ENCODE results near the gene ZBTB47.

The ZBTB47 gene

DNA sequence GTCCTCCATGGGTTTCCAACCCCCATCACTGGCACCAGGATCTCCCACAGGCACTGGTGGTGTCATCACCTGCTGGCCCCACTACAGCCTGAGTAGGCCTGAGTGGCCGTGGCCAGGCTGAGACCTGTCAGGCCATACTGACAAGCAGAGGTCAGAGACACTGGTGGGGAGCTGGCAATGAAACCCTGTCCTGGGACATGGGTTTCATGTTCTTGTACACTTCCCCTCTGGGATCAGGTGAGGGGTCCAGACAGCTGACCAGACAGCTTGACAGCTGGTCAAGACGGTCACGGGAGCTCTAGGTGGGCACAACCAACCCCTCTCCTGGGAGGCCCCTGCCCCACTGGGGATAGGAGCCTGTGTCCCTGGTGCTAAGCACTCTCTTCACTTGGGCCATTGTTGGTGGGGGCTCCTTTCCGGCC, 13.1 kb downstream of the ZBTB47 start:
- no peak for FAIRE-seq

DNA sequence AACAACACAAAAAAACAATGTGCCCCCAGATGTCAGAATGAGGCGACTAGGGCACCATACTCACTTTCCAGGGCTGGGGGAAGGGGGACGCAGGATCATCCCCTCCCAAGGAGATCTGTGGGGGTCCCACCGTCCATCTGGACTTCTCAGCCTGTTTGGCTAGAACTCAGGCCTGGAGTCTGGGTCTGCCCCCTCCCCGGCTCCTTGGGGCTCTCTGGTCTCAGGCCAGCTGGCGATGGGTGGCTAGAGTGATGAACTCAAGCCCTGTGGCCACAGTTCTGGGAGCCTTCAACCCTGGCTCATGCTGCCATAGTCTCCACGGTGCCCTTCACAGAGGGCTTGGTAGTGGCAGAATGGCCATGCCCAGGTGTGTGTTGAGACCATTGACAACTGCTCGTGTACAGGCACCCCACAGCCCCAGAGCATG, 13.6 kb downstream of the ZBTB47 start:
- no peak for FAIRE-seq

DNA sequence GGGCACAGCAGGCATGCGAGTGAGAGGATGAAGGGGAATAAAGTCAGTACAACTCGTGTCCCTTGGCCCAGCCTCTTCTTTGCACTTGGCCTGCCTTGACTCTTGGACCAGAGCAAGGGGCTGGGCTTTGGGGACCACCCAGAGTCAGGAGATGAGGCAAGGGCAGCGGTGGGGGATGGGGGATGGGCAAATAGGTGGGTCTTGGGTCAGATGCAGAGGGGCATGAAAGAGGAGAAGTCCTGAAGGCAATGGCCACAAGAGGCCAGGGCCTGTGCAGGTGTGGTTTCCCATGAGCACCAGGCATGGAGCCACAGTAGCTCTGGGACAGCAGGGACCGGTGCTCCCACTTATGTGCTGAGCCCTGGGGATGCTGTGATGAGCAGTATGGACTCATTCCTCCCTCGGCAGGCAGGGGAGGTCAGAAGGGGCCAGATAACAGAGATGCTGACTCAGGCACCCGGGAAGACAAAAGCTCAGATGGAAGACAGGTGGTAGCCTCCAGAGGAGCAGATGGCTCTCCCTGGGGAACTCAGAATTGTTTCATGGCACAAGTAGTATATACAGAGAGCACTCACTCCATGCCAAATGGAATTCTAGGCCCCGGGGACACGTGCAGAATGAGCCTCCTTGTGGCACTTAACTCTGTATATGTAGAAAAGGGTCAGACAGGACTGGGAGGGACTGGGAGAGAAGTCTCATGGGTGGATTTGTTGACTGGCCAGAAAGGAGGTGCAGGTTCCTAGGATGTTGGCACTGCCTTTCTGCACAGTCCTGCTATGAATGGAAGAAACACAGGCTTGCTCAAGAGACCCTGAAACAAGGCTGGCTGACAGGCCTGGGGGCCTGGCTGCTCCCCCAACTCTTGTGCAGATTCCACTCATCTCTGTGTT, 14.3 kb downstream of the ZBTB47 start:
- FAIRE-seq, result no peak

DNA sequence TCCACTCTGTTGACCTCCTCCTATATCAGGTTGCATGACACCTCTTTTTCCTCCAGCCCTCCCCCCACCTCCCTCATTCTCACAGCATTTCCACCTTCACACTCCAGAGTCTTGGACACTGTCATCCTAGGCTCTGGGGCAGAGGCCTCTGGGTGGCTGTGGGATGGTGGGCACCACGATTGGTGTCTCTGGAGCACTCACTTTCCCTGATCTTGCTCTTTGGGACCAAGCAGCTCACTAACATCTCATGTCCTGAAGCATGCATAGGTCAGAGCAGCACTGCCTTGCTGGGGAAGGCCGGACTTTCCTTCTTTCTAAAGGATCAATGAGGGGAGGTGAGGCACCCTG, 14.9 kb downstream of the ZBTB47 start:
- no peak for FAIRE-seq

DNA sequence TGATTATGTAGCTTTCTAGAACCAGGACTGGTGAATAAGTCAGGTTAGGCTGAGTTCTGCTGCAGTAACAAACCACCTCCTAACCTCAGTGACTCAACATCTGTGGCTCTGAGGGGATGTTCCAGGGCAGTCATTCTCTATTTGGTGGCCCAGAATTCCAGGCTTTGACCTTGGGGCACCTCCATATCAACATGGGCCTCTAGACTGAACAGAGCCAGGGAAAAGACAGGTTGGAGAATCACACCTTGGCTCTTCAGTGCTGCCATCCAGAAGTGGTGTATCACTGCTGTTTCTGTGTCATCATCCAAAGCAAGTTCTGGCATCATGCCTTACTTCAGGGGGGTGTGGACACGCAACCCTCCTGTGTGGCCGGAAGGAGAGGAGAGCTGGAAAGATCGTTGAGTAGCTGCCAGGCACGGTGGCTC, 15.3 kb downstream of the ZBTB47 start:
- FAIRE-seq, result no peak

DNA sequence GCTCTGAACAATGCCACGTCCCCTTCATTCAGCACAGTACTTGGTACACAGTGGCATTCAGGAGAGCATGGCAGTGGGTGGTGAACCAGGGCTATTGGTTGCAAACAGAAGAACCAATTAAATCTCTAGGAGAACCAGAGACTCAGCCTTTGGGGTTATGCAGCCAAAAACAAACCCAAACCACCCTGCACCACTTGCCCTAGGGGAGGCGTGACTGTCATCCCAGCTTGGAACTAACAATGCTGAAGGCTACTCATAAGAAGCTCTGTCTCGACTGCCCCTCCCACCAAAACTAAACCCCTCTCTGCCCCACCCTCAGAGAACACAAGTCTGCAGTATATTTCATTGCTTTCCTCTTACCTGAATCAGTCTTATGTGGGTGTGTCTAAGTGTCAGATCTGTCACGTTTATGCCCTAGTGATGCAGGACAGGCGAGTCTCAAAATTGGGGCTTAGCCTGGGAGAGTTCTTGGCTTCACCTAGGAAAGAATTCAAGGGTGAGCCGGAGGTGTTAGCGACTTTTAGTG, 16.6 kb downstream of the ZBTB47 start:
- no peak for FAIRE-seq

DNA sequence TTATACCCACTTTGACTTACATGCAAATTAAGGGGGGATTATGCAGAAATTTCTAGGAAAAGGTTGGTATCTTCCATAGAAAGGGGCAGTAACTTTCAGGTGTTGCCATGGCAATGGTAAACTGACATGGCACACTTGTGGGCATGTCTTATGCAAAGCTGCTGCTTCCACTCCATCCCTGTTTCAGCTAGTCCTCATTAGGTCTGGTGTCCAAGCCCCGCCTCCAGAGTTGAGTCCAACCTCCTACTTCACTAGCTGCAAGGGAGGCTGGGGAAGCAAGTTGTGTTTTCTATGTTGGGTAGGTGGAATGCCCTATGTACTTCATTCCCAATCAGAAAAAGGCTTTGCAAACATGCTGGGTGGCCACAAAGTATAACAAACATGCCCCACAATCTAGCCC, 17.2 kb downstream of the ZBTB47 start:
- no peak for FAIRE-seq

DNA sequence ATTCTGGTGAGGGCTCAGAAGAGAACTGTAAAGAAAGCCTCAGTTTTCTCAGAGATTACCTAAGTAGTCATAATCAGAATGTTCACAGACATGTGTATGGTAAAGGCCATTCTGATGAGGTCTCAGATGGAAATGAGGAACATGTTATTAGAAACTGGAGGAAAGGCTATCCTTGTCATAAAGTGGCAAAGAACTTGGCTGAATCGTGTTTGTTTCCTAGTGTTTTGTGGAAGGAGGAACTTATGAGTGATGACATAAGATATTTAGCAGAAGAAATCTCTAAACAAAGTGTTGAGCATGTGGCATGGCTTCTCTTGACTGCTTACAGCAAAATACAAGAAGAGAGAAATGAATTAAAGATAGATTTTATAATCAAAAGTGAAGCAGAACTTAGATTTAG, 19.0 kb downstream of the ZBTB47 start:
- no peak for FAIRE-seq

DNA sequence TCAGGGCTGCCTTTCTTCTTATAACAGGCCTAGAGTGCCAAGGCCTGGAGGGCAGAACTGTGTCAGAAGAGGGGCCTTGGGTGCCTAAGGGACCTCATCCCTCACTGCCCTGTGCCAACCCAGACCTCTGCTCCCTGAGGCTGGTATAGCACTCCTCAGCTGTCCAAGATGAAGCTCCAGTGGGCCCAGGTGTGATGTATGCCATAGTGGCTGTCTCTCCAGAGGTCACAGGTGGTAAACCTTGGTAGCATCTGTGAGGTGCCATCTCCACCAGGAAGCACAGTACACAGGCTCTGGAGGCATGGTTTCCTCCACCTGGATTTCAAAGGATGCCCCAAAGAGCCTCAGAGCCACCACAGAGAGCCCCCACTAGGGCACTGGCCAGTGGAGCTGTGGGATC, 19.6 kb downstream of the ZBTB47 start:
- FAIRE-seq, result no peak

DNA sequence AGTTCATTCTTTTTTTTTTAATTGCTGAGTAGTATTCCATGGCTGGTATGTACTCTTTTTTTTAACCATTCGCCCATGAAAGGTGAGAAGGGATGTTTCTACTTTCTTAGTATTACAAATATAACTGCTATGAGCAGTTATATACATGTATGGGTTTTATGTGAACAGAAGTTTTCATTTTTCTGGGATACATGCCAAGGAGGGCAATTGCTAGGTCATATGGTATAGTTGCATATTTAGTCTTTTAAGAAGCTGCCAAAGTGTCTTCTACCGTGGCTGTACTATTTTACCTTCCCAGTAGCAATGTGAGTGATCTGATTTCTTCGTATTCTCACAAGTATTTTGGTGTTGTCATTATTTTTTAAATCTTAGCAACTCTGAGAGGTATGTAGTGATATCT, 20.6 kb downstream of the ZBTB47 start:
- FAIRE-seq, result no peak

DNA sequence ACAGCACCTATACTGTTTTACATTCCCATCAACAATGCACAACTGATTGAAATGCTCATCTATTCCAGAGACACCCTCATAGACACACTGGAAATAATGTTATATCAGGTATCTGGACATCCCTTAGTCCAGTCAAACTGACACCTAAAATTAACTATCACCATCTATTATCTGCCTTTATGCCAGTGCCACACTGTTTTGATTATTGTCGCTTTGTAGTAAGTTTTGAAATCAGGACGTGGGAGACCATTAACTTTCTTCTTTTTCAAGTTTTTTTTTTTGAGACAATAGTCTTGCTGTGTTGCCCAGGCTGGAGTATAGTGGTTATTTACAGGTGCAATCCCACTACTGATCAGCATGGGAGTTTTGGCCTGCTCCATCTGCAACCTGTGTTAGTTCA, 22.4 kb downstream of the ZBTB47 start:
- no peak for FAIRE-seq

DNA sequence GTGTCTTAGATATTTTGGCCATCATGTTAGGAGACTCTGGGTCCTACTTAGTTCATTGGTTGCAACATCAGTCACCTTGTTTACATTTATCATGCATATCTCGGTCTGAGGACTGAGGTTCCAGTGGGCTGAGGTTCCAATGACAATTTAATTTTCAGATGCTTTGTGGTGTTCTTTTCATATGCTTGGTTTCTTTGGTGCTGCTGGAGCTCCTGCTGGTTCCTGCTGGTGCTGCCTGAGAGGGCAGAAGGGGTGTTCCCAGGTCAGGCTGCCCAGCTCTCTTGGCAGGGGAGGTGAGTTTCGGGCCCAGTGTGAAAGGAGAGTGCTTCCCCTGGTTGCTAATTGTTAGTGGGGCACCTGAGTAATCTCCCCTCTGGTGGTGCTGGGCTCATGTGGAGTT, 24.9 kb downstream of the ZBTB47 start:
- FAIRE-seq, result no peak

DNA sequence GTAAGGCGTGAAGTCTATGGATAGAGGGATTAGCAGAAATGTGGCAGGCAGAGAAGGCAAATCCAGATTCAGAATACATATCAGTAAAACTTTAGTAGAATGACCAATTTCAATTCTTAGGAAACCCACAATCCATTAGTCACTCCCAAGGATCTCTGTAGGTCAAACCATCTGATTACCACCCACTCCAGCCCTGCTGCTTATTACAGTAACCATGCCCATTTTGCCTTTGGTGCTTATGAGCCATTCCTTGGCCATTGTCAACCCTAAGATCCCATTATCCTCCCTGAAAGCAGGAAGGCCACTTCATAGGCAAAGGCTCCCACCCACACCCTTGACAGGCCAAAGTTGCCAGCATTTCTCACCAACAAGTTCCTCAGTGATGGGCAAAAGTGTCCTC, 26.8 kb downstream of the ZBTB47 start:
- FAIRE-seq, result no peak

DNA sequence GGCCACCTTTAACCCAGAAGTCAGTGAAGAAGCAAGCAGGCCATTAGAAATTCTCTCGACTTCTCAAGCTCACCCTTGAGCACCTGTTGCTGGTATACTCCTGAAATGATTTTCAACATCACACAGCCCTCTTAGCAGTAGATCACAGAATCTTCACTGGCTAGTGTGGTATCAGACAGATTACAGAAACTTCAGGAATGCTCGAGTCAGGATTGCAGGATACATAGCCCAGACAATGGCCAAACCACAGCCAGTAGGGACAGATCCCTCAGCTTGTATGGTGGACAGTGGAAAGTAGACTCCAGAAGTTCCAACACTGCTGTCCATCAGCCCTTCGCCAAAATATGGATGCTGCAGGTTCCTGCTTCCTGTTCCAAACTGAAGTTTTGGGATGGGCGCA, 27.3 kb downstream of the ZBTB47 start:
- no peak for FAIRE-seq

DNA sequence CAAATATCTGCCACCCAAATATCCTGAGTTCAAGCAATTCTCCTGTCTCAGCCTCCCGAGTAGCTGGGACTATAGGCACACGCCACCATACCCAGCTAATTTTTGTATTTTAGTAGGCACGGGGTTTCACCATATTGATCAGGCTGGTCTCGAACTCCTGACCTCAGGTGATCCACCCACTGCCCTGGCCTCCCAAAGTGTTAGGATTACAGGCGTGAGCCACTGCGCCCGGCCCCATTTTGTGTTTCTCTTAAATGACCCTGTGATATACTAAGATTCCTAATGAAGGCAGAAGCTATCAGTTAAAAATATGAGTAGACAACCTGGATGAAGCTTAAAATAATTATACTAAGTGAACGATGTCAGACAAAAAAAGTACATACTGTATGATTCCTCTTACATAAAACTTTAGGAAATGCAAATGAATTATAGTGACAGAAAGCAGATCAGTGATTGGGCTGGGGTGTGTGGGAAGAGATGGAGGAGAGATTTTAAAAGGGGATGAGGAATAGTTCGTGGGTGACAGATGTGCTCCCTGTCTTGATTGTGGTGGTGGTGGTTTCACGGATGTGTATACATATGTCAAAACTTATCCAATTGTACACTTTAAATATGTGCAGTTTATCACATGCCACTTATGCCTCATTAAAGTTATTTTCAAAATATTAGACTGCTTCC, 28.0 kb downstream of the ZBTB47 start:
- FAIRE-seq, result no peak

DNA sequence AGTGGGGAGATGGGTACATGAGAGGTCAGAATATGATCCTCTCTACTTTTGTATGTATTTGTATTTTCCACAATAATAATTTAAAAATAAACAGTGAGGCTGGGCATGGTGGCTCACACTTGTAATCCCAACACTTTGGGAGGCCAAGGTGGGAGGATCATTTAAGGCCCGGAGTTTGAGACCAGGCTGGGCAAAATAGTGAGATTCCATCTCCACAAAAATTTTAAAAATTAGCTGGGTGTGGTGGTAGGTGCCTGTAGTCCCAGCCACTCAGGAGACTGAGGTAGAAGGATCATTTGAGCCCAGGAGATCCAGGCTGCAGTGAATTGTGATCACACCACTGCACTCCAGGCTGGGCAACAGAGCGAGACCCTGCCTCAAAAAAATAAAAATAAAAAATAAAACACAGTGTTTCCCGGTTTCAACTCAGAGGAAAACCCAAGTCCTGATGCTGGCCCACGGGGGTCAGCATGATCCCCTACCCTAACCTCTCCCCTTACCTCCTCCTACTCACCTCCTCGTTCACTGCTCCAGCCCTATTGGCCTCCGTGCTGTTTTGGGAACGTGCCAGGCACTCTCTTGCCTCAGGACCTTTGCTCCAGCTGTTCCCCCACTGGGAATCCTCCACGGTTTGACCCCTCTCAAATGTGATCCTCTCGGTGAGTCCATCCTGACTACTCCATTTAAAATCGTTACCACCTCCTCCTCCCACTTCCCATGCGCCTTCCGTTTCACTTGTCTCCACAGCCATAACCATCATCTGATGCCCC, 29.0 kb downstream of the ZBTB47 start:
- FAIRE-seq, result no peak

DNA sequence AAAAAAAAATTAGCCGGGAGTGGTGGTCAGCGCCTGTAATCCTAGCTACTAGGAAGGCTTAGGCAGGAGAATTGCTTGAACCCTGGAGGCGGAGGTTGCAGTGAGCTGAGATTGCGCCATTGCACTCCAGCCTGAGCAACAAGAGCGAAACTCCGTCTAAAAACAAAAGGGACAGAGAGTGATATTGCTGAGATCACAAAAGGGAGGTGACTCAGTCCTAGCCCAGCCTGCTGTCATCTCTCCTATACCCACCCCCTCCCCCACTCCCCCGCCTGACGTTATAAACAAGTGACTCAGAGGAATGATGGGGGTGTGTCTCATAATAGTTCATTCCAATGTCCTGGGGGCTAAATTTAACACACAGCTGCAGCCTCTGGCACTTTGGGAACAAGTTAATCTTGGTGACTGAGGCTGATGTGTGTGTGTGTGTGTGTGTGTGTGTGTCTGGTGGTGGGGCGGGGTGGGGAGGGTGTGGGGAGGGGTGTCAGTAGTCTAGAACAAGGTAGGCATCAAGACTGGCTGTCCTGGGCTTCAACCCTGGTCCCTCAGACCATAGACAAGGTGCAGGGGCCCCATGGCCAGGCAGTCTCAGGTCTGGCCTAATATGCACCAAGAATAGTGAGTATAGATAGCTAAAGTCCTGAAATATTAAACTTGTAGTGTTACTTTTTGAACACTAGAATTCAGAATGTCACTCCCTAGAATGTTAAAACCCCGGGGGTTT, 30.5 kb downstream of the ZBTB47 start:
- no peak for FAIRE-seq

DNA sequence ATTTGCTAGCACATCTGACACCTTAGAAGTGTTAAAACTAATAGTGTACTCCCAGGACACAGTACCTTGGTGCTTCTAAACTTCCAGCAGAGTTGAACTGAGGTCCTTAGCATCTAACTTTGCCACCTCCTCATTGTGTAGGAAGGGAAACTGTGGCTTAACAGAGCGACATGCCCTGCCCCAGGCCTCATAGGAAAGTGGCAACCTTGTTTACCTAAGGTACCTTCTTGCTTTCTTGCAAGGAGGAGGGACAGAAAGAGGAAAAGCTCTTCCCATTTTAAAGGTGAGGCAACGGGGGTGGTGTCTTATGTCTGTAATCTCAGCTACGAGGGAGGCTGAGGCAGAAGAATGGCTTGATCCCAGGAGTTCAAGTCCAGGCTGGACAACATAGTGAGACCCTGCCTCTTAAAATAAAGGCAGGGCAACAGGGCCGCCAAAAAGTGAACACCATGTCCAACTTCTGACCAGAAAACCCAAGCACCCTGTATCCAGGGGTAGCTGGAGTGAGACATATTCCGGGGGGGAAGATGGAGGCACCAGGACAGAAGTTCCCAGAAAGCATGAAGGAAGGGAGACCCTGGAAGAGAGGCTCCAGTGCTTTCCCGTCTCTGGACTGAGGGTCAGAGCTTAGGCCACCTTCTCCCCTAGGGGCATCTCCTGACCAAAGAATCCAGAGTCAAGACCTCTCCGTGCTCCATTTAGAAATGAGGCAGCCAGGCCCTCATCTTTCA, 31.3 kb downstream of the ZBTB47 start:
- no peak for FAIRE-seq

DNA sequence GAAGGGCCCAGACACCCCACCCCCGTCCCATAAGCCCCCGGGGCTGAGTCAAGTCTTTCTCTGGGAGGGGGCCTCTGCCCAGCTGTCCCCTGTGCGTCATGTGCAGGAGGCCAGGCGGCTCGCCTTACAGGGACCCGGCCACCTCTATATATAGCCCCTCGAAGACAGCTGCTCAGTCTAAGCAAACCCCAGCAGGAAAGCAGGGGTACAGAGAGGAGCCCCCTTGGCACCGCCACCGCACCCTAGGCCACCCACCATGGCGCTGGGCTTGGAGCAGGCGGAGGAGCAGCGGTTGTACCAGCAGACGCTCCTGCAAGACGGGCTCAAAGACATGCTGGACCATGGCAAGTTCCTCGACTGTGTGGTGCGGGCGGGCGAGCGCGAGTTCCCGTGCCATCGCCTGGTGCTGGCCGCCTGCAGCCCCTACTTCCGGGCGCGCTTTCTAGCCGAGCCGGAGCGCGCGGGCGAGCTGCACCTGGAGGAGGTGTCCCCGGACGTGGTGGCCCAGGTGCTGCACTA, 31.9 kb downstream of the ZBTB47 start, which contains the start of gene KLHL40:
KLHL40 (plus strand) TSS at position 175 of the 519 bp plus-strand sequence; CDS start at position 257, 82 bp downstream.
- no peak for FAIRE-seq

DNA sequence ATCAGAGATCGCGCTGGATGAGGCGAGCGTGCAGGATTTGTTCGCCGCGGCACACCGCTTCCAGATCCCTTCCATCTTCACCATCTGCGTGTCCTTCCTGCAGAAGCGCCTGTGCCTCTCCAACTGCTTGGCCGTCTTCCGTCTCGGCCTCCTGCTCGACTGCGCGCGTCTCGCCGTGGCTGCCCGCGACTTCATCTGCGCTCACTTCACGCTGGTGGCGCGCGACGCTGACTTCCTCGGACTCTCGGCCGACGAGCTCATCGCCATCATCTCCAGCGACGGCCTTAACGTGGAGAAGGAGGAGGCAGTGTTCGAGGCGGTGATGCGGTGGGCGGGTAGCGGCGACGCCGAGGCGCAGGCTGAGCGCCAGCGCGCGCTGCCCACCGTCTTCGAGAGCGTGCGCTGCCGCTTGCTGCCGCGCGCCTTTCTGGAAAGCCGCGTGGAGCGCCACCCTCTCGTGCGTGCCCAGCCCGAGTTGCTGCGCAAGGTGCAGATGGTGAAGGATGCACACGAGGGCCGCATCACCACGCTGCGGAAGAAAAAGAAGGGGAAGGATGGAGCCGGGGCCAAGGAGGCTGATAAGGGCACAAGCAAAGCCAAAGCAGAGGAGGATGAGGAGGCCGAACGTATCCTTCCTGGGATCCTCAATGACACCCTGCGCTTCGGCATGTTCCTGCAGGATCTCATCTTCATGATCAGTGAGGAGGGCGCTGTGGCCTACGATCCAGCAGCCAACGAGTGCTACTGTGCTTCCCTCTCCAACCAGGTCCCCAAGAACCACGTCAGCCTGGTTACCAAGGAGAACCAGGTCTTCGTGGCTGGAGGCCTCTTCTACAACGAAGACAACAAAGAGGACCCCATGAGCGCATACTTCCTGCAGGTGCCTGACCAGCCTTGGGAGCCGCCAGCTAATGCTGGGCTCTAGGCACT, 32.7 kb downstream of the ZBTB47 start:
- FAIRE-seq, result no peak
